RCC 7860 (cell line): ENCODE results near the gene CDH23.
A peak's percentile ranks its signal among the peaks of the same experiment; 100 is the strongest.

Experiments
- DNase-seq: peaks from one replicate; pipeline ENCODE4 v3.0.0-alpha.2; 2015; ENCODE audit warnings: low spot score
- FAIRE-seq: peaks from 2 replicates; lab custom pipeline; 2012; peaks lifted over from hg19 to GRCh38; lab: Jason Lieb, UNC

Gene CDH23

DNA sequence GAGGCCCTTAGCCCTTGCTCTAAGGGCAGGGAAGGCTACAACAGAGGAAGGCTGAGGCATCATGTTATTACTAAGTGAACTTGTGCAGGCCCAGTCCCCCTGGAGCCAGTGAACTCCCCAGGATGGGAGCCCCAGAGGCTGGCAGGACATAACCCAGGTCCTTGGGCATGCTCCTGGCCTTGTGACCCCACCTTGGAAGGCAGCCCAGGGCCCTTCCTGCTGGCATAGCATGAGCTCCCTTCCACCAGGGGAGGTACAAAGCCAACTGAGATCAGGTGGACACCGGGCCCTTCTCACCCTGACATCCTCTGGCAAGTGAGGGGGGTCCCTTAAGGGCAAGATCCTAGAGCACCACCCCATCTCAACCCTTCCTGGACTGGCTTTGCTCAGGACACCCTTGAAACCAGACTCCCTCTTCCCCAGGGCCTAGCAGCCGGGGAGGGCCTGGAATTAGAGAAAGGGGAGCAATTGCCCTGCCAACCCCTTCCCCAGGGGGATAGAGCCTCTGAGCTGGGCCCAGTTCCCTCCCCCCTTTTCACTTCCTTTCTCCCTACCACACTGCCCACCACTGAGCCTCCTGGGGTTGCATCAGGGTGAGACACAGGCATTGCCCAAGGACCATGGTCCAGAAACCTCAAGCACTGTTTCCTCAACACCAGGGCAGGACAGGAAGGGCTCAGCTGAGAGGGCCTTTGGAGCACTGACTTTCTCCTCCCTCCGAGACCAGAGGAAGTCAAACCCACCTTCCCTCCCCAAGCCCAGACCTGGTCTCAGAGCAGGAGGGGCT, 378.4 kb downstream of the CDH23 start:
- DNase-seq (no peak), FAIRE-seq (no peak)

DNA sequence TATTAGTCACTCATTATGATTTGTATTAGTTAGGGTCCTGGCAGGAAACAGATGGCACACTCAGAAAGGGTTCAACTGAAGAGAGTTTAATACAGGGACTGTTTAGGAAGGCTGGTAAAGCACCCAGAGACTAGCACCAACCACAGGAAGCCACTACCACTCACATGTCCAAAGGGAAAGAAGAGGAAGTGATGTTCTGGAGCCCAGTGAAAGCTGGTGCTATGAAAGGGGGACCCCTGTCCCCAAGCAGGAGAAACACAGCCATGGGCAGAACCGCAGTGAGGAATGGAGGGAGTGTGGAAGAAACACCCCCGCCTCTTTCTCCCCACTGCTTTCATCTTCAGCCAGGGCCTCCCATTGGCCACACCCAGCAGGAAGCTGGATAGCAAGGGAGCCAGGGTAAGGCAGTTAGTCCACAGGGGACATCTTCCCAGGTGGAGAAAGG, 379.8 kb downstream of the CDH23 start:
- DNase-seq (no peak), FAIRE-seq (no peak)

DNA sequence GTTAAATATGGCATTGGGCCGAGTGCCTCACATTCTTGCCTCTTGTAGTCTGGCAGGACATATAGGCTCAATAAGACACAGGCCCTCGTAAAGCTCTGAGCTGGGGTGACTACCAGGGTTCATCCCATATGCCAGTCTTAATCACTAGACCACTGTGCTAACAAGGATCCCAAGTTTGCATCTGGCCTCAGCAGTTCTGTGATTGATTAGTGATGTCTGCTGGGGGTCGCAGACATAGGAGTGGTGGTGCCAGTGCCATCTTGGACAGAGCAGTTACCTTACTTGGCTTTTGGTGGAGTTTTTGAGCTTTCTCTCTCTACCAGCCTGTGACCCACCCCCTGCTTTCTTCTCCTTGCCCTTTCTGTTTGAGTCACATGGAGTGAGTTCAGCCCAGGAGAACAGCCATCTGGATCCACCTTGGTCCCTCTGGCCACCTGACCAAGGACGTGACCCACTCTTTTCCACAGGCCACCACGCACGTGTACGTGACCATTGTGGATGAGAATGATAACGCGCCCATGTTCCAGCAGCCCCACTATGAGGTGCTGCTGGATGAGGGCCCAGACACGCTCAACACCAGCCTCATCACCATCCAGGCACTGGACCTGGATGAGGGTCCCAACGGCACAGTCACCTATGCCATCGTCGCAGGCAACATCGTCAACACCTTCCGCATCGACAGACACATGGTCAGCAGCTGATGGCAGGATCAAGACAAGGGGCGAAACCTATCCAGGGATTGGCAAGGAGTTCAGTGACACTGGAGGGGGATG, 380.7 kb downstream of the CDH23 start:
- FAIRE-seq, result no peak
- DNase-seq, result no peak

DNA sequence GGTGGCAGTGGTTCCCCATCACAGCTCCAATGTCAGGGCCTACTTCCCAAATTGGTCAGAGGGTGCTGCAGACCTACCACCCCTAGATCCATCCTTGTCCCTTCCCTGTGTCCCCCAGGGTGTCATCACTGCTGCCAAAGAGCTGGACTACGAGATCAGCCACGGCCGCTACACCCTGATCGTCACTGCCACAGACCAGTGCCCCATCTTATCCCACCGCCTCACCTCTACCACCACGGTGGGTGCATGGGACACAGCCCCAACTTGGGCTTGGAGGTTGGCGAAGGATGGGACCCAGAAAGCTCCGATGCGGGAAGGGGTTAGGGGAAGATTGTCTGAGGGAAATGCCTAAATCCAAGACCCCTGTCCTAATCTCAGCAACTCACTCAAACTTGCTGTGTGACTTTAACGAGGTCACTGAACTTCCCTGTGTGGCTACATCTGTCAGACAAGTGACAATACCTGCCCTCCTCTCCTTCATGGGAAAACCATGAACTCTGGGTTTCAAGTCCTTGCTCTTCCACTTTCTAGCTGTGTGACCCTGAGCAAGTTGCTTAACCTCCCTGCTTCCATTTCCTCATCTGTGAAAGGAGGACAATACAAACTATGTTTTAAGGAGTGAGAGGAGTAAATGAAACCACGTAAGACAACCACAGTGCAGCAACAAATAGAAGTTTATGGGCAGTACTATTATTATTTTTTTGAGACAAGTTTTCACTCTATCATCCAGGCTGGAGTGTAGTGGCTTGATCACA, 381.5 kb downstream of the CDH23 start:
- no peak for FAIRE-seq
- DNase-seq, result no peak

DNA sequence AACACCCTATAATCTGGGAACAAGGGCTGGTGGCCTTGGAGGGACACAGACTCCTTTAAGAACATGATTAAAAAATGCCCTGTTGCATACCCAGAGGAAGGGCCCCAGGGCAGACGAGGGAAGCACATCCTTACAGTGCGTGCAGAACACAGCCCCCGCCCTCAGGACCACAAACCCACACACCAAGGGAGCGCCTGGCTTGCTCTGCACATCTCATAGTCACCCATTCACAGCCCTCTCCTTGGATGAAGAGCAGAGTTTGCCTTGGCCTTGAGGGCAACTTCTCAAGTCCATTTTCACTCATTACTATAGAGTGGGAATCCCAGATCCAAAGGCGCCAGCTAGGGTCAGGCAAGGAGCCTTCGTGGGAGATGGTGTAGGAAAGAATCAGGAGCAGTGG, 382.9 kb downstream of the CDH23 start:
- FAIRE-seq, result no peak
- no peak for DNase-seq

DNA sequence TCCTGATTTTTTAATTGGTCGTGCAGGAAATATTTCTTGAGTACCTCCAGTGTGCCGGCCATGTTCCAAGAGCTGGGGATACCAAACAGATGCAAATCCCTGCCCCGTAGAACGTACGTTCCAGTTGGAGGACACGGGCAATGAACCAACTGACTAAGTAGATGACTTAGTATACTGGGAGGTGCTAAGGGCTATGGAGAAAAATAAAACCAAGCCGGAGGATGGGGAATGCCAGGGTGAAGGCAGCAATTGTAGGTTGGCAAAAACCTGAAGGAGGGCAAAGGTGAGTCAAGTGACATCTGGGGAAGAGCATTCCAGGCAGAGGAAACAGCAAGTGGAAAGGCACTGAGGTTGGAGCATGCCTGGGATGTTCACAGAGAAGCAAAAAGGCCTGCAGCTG, 383.4 kb downstream of the CDH23 start:
- FAIRE-seq (no peak), DNase-seq (no peak)

DNA sequence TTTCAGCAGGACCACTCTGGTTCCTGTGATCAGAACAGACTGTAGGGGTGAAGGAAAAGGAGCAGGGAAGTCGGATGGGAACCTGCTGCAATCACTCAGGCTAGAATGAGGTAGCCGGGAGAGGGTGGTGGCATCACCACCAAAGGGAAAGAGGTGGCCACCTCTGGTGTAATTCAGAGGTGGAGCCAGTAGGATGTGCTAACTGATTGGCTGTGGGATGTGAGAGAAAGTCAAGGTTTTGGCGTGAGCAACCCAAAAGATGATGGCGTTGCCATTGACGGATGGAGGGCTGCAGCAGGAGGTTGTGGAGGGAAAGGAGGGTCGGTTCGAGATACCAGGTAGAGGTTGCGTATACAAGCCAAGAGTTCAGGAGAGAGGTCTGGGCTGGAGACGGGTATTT, 384.0 kb downstream of the CDH23 start:
- FAIRE-seq (no peak), DNase-seq (no peak)

DNA sequence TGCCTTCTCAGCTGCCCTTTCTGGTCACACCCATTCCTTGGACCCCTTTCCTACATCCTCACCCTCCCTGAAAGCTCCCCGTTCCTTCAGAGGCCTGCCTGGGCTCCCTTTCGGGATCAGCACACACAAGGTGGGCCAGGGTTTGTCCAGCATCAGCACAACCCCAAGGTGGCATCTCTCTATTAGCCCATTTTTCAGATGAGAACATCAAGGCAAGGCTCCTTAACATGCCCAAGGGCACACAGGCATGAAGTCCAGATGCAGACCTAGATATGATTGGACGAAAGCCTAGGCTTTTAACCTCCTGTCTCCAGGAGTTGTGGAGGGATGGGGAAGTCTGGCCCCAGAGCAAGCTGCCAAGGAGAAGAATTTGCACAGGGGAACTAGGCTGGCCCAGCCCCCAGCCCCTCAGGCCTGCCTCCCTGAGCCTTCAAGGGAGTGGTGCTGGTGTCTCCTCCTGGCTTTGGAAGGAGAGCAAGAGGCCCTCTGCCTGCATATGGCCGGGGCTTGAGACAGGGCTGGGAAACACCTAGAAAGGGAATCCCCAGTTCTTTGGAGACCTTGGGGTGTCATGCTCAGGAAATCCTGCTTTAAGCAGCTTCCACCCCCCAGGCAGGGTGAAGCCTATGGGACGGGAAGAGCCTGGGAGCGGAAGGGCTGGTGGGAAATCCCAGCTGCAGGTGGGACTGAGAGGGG, 385.6 kb downstream of the CDH23 start:
- no peak for FAIRE-seq

DNA sequence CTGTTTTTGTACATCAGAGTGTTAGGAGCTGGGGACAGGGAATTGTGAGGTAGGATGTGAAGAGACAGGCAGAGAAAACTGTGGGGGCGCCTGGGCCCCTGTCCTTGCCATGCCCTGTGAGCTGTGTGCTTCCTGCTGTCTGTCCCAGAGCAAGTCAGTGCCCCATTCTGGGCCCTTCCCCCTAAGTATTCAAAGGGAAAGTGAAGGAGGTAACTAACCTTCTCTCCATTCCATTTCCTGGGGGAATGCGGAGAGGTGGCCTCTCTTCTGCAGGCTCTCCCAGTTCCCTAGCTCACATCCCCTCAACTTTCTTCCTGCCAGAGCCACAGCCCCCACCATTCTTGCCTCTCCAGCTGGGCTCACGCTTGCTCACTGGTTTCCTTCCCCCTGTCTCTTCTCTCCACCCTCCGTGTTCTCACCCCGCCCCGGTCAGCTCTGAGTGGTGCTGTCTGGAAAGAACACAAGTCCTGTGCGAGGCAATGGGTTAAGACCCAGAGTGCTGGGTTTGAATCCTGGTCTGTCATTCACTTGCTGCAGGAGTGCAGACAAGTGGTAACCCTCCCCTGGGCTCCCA, 386.3 kb downstream of the CDH23 start:
- no peak for DNase-seq
- FAIRE-seq, result no peak

More for the DNA sequence above, 385.6 kb downstream of the CDH23 start:
- no peak for DNase-seq

DNA sequence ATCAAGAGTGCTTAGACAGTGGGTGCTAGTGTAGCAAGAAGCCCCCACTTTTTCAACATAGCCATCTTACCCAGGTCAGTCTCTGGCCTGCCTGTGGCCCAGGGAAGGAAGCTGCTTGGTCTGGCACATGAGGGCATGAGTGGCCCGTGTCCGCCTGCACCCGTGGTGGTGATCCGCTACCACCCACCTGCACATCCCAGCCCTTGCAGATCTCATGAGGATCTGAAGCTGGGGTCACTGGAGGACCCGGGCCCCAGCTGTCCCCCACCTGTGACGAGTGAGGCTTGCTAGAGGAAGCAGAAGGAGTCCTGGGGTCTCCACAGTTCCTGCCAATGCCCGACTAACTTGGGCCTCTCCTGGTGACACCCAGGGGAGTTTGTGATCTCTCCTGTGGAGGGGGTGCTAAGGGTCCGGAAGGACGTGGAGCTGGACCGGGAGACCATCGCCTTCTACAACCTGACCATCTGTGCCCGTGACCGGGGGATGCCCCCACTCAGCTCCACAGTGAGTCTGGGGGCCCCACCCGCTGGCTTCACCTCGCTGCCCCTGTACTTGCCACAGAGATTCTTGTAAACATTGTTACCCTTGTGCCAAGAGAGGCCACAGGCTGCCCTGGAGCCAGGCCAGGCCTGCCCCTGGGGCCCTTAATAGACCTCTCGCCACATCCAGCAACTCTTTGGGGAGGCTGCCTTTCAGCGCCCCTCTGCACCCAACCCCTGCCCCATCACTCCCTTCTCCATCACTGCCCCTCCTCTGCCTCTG, 387.4 kb downstream of the CDH23 start:
- DNase-seq, result no peak
- FAIRE-seq, result no peak

DNA sequence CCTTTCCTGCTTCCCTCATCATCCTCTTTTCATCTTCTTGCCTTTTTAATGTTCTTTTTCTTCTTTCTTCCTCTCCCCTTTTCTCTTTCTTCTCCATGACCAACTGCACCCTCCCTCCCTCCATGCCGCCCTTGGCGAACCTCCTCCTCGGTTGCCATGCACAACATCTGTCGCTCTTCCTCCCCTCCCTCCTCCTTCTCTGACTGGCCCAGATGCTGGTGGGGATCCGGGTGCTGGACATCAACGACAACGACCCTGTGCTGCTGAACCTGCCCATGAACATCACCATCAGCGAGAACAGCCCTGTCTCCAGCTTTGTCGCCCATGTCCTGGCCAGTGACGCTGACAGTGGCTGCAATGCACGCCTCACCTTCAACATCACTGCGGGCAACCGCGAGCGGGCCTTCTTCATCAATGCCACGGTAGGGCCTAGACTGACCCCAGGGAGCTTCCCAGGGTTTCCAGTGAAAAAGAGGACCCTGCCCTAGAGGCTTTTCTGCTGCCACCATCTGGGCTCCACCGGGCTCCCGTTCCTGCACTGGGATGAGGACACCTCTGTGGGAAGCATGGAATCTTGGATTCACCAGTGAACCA, 388.1 kb downstream of the CDH23 start:
- FAIRE-seq, result no peak

DNA sequence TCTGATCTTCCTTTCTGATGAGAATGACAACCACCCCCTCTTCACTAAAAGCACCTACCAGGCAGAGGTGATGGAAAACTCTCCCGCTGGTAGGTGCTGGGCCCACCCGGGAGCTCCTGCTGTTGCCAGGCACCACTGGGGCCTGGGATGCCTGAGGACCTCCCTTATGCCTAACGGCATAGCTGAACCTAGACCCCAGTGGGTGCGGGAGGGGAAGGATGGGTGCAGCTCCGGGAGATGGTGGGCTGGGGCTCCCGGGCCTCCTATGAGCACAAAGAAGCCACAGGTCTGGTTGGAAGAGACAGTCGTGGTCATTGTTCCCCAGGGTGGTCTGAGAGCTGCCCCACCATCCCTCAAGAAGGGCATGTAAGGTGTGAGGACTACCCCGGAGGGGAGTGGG, 392.2 kb downstream of the CDH23 start:
- DNase-seq (no peak), FAIRE-seq (no peak)

More for the DNA sequence above, 388.1 kb downstream of the CDH23 start:
- no peak for DNase-seq

DNA sequence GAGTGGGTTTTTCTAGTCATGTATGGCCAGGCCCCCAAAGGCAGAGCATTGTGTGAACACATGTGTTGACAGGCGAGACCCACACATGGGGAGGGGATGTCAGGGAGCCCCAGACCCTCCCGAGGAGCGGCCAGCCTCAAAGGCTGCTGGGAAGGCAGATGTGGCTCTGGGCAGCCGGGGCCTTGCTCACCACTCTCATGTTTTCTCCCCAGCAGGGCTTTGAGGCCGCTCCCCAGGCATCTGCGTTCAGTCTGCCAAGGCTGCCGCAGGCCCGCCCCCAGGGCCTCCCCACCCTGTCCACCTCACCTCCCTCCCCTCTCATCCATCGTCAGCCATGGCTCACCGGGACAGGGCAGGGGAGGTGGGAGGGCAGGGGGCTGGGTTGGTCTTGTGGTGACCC, 393.2 kb downstream of the CDH23 start:
- FAIRE-seq, result no peak
- DNase-seq, result no peak

DNA sequence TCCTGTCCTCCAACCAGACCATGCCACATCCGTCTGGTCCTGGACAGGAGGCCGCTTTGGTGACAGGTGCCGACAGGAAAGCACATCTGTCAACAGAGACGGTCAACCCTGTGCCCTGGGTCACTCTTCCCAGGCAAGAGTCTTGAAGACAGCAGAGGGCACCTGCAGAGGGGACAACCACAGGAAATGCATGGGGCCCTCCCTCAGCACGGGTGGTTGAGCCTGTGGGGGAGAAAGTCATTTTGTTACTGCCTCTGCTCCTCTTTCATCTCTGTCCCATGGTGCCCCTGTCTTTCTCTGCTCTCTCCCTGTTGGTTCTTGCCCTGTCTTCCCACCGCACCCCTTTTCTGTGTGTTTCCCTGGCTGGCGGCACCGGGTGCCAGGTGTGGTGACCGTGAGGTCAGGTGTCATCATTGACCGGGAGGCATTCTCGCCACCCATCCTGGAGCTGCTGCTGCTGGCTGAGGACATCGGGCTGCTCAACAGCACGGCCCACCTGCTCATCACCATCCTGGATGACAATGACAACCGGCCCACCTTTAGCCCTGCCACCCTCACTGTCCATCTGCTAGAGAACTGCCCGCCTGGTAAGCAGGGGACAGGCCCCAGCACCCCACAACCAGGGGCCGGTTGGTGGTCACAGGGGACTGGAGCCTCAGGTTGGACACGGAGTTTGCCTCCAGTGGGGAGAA, 394.2 kb downstream of the CDH23 start:
- no peak for FAIRE-seq
- no peak for DNase-seq

DNA sequence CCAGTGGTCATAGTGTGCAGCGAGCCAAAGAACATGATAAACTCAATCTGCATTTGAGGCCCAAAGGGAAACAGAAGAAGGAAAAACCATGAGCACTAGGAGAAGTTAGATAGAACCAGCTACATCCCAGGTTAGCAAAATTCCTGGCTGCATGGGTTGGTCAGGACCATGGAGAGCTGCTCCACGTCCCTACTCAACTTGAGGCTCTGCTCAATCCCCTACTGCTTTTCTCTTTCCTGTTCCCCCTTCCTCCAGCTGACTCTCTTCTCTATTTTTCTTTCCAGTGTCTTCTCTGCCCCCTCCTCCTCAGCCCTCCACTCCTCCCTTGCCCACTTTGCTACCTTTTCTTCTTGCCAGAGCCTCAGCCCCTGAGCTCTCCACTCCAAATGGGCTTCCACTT, 398.5 kb downstream of the CDH23 start:
- no peak for FAIRE-seq
- DNase-seq, result peak; percentile 8

DNA sequence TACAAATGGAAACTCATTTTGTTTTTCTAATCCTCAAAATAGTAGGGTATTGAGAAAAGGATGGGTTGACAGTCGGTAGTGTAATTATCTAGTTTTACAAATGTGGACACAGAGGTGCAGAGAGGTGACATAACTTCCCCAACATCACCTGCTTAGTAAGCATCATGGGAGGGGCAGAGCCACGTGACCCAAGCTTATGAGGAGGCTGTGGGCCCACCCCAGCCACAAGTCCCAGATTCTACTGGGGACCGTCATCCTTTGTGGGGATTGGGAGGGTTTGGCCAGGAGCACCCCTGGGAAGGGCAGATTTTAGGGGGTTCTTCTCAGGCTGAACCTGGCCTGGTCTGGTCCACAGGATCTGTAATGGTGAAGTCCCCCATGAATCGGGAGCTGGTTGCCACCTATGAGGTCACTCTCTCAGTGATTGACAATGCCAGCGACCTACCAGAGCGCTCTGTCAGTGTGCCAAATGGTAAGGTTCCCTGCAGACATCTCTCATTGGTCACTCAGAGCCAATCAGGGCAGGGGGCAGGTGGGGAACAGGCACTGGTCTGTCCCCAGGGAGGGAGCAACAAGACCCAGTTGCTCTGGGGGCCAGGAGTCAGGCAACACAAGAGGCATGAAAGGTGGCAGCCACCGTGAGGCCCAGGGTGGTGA, 400.2 kb downstream of the CDH23 start:
- FAIRE-seq (no peak), DNase-seq (no peak)

DNA sequence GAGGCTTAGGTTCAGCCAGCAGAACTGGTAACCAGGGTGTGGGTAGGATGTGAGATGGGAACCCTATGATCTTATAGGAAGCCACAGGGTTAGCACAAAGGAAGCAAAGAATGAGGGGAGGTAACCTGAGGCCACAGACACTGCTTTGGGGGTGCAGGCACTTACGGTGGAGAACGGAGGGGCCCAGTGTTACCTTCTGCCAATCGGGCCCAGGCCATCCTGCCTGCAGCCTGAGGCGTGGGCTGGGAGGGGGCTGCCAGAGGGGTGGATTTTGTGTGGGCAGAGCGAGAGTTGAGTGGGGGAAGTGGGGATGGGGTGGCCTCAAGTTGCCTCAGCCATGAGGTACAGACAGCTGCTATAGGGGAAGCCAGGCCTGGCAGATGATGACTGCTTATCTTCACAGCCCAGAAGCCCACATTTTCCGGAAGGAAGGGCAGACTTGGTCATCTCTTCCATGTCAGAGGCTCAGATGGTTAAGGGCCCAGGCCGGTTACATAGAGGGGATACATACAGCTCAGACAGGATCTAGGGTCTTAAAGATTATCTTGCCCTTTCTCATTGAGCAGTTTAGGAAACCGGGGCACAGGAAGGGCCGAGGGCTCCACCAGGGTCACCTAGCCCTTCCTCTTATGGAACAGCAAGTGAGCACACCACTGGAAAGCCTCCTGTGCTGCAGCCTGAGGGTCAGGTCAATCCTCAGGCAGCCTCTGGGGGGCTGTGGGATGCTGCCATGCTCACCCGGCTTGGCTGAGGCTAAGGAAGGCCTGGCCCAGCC, 401.0 kb downstream of the CDH23 start:
- FAIRE-seq (no peak), DNase-seq (no peak)

DNA sequence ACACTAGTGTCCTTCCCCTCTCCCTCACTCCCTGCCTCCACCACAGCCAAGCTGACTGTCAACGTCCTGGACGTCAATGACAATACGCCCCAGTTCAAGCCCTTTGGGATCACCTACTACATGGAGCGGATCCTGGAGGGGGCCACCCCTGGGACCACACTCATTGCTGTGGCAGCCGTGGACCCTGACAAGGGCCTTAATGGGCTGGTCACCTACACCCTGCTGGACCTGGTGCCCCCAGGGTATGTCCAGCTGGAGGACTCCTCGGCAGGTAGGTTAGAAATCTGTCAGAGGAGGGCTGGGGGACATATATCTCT, 401.5 kb downstream of the CDH23 start:
- FAIRE-seq, result no peak
- DNase-seq, result no peak
